Psoas muscle (tissue), 8 donors: ENCODE data around the gene TMEM184A. TPM values are rescaled to one million over a fixed set of nuclear protein-coding genes. Genes with fewer than 3 reads are reported as not detected.

Source experiments
- ATAC-seq, 4 donors: fragments of 200-7000 bp; cut with Tn5 transposase; one replicate each; pipeline ENCODE4 v1.9.1; 2020; ENCODE audit warnings: moderate library complexity in 3 of 4, mild to moderate bottlenecking in 2 of 4
- DNase-seq, 2 donors: peaks; one replicate each; pipeline ENCODE4 v3.0.0-alpha.2; 2020
- H3K27ac ChIP-seq: fragments of 200-600 bp; one replicate; pipeline ENCODE4 v1.8.0; 2022
- H3K27me3 ChIP-seq, 3 donors: fragments of 200-600 bp in 1 of 3; one replicate each; pipeline versions ENCODE4 v1.6.1 to v1.8.0; 2013 to 2022; ENCODE audit warnings: low read length in 2 of 3, mild to moderate bottlenecking in 2 of 3, moderate library complexity in 1 of 3; ENCODE audit not compliant: insufficient read depth in 3 of 3
- H3K36me3 ChIP-seq, 2 donors: fragments of 200-600 bp in 1 of 2; one replicate each; pipeline versions ENCODE4 v1.6.1 to v1.8.0; 2013 to 2022; ENCODE audit warnings: low read depth in 1 of 2, mild to moderate bottlenecking in 1 of 2, moderate library complexity in 1 of 2; ENCODE audit not compliant: insufficient read depth in 1 of 2
- H3K4me1 ChIP-seq: fragments of 200-600 bp; one replicate; pipeline ENCODE4 v1.8.0; 2022
- H3K4me3 ChIP-seq: fragments of 200-600 bp; one replicate; pipeline ENCODE4 v1.8.0; 2022; ENCODE audit warnings: mild to moderate bottlenecking
- H3K9me3 ChIP-seq: fragments of 200-600 bp; one replicate; pipeline ENCODE4 v1.8.0; 2022
- CTCF ChIP-seq: fragments of 200-600 bp; IDR thresholded peaks from one replicate; pipeline ENCODE4 v1.8.0; 2022; ENCODE audit warnings: antibody characterized with exemption
- WGBS, 3 donors: extraction: QIAGEN DNeasy Blood & Tissue Kit; methylation state at CpG; one replicate each; pipeline versions ENCODE4 v1.1.6 to v1.1.7; 2013; 5-methylcytosine and 5-hydroxymethylcytosine counted together
- intact Hi-C, 2 donors: fragments of 100-400 bp; cut with DNase I; formaldehyde crosslinking; loops; one replicate each; pipeline versions ENCODE4 v1.11.0 to v1.14.2; 2022
- polyA plus RNA-seq, 3 donors: library from polyadenylated mRNA; stranded (reverse); fragments of 200-250 nt; gene quantifications; one replicate each; pipeline ENCODE4 v1.2.3, GENCODE V29; 2013
- total RNA-seq, 4 donors: library from RNA; stranded (reverse); fragmentation: NEBNext Ultra II Directional in 2 of 4; extraction: Animal tissue kit (Norgen Biotek cat#: 25700) in 2 of 4; gene quantifications; one replicate each; pipeline versions ENCODE4 v1.2.1 to v1.2.4, GENCODE V29; 2021 to 2023
- donor health status: healthy with polysubstance abuse.
- donor health status: DM: no; HTN: no; CAD: no; lungs with moderate emphysema.
- donor health status: Bipolar disorder and iron deficiency.
- donor health status: healthy.
- donor health status: DM: yes; HTN: yes; CAD: no.
- donor health status: DM: no; HTN: no; CAD: no.
- donor health status: DM: no; HTN: no; CAD: no.
- donor health status: DM: yes; HTN: yes; CAD: no.

Gene TMEM184A
- total and polyA plus RNA-seq, 7 donors = 0.40 to 6.0 (median 2.8) TPM

GRCh38 chr7:1597791-1598190 lies 41.8 kb upstream of the TMEM184A start:
- H3K4me1 ChIP-seq = no peaks in the 10 kb centered on the region
- H3K4me3 ChIP-seq = no peak overlapping the region
- ATAC-seq = no peak
- no peaks in the 10 kb centered on the region for H3K36me3 ChIP-seq
- H3K27me3 ChIP-seq = peaks cover 0 to 27% (median 21%) of the 10 kb centered on the region in 3 donors
- intact Hi-C loops = no loop called here
- 79 to 87% (median 80%) methylated on average over 11 of the region's 11 CpGs for WGBS, 3 donors
- no peak for DNase-seq
- H3K9me3 ChIP-seq = no peaks in the 10 kb centered on the region
- no peak for TF ChIP-seq CTCF
- H3K27ac ChIP-seq = no peak overlapping the region

DNA sequence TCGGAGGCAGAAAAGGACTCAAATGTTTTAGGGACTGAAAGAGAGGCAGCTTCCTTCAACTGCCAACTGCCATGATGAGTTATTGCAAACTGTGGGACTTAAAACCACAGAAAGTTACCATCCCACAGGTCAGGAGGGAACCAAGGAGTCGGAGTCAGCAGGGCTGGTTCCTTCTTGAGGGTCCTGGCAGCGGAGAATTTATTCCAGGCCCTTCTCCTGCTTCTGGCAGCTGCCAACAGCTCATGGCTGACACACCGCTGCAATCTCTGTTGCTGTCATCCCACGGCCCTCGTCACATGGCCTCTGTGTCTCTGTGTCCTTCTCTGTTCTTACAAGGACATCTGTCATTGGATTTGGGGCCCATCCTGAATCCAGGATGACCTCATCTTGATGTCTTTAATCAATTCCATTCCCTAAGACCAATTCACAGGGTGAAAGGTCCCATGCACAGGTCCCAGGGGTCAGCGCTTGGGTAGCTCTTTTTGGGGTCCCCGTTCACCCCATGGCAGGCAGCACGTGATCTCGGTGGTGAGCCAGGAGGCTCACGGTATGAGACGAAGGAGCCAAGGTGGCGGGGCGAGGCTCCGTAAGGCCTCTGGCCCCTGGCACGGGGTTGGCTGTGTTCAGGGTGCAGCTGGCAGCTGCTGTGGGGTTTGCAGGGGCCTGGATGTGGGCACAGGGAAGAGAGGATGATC lies 41.2 kb upstream of the TMEM184A start:
- WGBS, 3 donors = 71 to 79% (median 76%) methylated on average over 16 of the region's 16 CpGs
- Histone ChIP-seq H3K36me3 (no peaks in the 10 kb centered on the region), H3K27me3 (peaks cover 0 to 32% (median 21%) of the 10 kb centered on the region in 3 donors), H3K9me3 (no peaks in the 10 kb centered on the region), H3K4me3 (no peak overlapping the region), H3K4me1 (no peaks in the 10 kb centered on the region), H3K27ac (no peak overlapping the region)
- DNase-seq (no peak), ATAC-seq (no peak)
- no peak for TF ChIP-seq CTCF
- intact Hi-C loops = no loop called here

GRCh38 chr7:1596181-1597043 lies 40.4 kb upstream of the TMEM184A start:
- Histone ChIP-seq H3K36me3 (no peaks in the 10 kb centered on the region), H3K27ac (no peak overlapping the region), H3K27me3 (peaks cover 0 to 40% (median 24%) of the 10 kb centered on the region in 3 donors), H3K4me3 (no peak overlapping the region), H3K4me1 (no peaks in the 10 kb centered on the region), H3K9me3 (no peaks in the 10 kb centered on the region)
- intact Hi-C loops = no loop called here
- no peak for TF ChIP-seq CTCF
- no peak for ATAC-seq
- WGBS, 3 donors = 78 to 81% (median 80%) methylated on average over 39 of the region's 39 CpGs
- no peak for DNase-seq

DNA sequence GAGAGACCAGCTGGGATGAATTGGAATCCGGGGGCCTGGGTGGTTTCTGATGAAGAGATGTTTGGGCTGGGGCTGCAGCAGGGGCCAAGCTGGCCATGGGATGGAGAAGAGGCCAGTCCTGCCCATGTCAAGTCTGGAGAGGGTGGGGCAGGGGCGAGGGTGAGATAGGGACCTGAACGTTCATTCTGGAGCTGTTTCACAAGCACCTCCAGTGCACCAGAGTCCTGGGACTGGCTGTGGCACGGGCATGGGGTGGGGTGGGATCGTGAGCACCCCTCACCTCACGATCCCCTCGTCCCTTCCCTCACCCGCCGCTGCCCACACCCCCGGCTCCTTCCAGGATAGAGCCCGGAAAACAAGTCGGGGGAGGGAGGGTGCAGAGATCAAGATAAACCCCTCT lies 39.6 kb upstream of the TMEM184A start:
- no peak for DNase-seq
- Histone ChIP-seq H3K27ac (no peak overlapping the region), H3K4me1 (no peaks in the 10 kb centered on the region), H3K27me3 (peaks cover 0 to 46% (median 28%) of the 10 kb centered on the region in 3 donors), H3K4me3 (no peak overlapping the region), H3K9me3 (no peaks in the 10 kb centered on the region), H3K36me3 (no peaks in the 10 kb centered on the region)
- 71 to 72% (median 72%) methylated on average over 8 to 12 of the region's 12 CpGs for WGBS, 3 donors
- no peak for TF ChIP-seq CTCF
- no peak for ATAC-seq
- intact Hi-C loops = no loop called here
